Fibroblast of lung (primary cell): ENCODE results near the gene CRTC1. TPM values are rescaled to one million over a fixed set of nuclear protein-coding genes. Genes with fewer than 3 reads are reported as not detected.

Experiments
- DNase-seq, 2 donors: peaks; one replicate each; pipeline versions ENCODE4 v3.0.0 to v3.0.0-alpha.2; 2010; ENCODE audit warnings: low read depth in 2 of 2
- H2AFZ ChIP-seq: 2 replicates; pipeline ENCODE4 v1.5.1; 2012; ENCODE audit warnings: low read length, control low read depth, inconsistent platforms
- H3K27ac ChIP-seq: 2 replicates; pipeline ENCODE4 v1.5.1; 2011; ENCODE audit warnings: low read length, control low read depth; ENCODE audit not compliant: insufficient read depth
- H3K27me3 ChIP-seq: 2 replicates; pipeline ENCODE4 v1.5.1; 2011; ENCODE audit warnings: mild to moderate bottlenecking, low read length; ENCODE audit not compliant: control insufficient read depth, insufficient read depth
- H3K36me3 ChIP-seq: 2 replicates; pipeline ENCODE4 v1.5.1; 2011; ENCODE audit warnings: low read length; ENCODE audit not compliant: control insufficient read depth, insufficient read depth
- H3K4me1 ChIP-seq: 2 replicates; pipeline ENCODE4 v1.5.1; 2011; ENCODE audit warnings: low read length; ENCODE audit not compliant: control insufficient read depth, insufficient read depth; ENCODE audit errors: extremely low read depth
- H3K4me2 ChIP-seq: 2 replicates; pipeline ENCODE4 v1.5.1; 2011; ENCODE audit warnings: low read length, control low read depth; ENCODE audit not compliant: insufficient read depth; ENCODE audit errors: extremely low read depth
- H3K4me3 ChIP-seq, 4 experiments: fragments of 200-600 bp in 1 of 4; sonication (generic) in 1 of 4; replicated peaks in 1 of 4; 2 replicates each; pipeline ENCODE4 v1.5.1; 2011 to 2016; ENCODE audit warnings: low read length in 4 of 4, low read depth in 3 of 4, mild to moderate bottlenecking in 3 of 4, control low read depth in 2 of 4, inconsistent platforms in 1 of 4, mixed read lengths in 1 of 4; ENCODE audit not compliant: insufficient read depth in 1 of 4; ENCODE audit errors: control extremely low read depth in 1 of 4
- H3K79me2 ChIP-seq: 2 replicates; pipeline ENCODE4 v1.5.1; 2012; ENCODE audit warnings: mild to moderate bottlenecking, low read length, inconsistent platforms; ENCODE audit not compliant: control insufficient read depth, insufficient read depth
- H3K9ac ChIP-seq: 2 replicates; pipeline ENCODE4 v1.5.1; 2011; ENCODE audit warnings: mild to moderate bottlenecking, low read length, control low read depth; ENCODE audit not compliant: insufficient read depth
- H3K9me3 ChIP-seq: 2 replicates; pipeline ENCODE4 v1.5.1; 2012; ENCODE audit warnings: low read depth, low read length; ENCODE audit not compliant: control insufficient read depth, insufficient read depth
- H4K20me1 ChIP-seq: 2 replicates; pipeline ENCODE4 v1.5.1; 2011; ENCODE audit warnings: low read length; ENCODE audit not compliant: control insufficient read depth, insufficient read depth; ENCODE audit errors: extremely low read depth
- CTCF ChIP-seq, 2 donors: IDR thresholded peaks in 1 of 2; conservative IDR thresholded peaks in 1 of 2; 1 replicate in 1 of 2; 2 replicates in 1 of 2; pipeline ENCODE4 v1.5.1; 2011 to 2012; ENCODE audit warnings: low read length in 2 of 2, control low read depth in 1 of 2, inconsistent platforms in 1 of 2, low read depth in 1 of 2, mild to moderate bottlenecking in 1 of 2
- EZH2 ChIP-seq: IDR thresholded peaks from 2 replicates; pipeline ENCODE4 v1.5.1; 2012; ENCODE audit warnings: low read length, control low read depth, mild to moderate bottlenecking; ENCODE audit errors: missing control alignments
- polyA plus RNA-seq, 2 donors: library from polyadenylated mRNA; depleted of rRNA in 1 of 2; stranded (reverse) in 1 of 2; unstranded in 1 of 2; fragments of >200 nt; gene quantifications; 2 replicates each; pipeline ENCODE4 v1.2.1, GENCODE V29; 2011 to 2012; ENCODE audit warnings: missing spikeins in 1 of 2
- total RNA-seq: library from RNA; depleted of rRNA; stranded (reverse); fragments of >200 nt; gene quantifications from 2 replicates; pipeline ENCODE4 v1.2.1, GENCODE V29; 2014

CRTC1 gene
- total and polyA plus RNA-seq, 2 donors (not counting 1 experiment from before 2014, with no cell fraction given): 1.2 to 2.0 TPM

- no peak overlapping the region for H3K9ac ChIP-seq
- no peak for TF ChIP-seq EZH2
- TF ChIP-seq CTCF (conservative IDR thresholded peaks at IDR 0.05 in 1 of 2, IDR thresholded peaks at IDR 0.05 in 1 of 2; ENCODE audit: low read depth in 1 of 2, low read length in 2 of 2): no peak
- H3K27ac ChIP-seq: no peak overlapping the region
Observed at GRCh38 chr19:18667531-18668251, 15.8 kb upstream of the CRTC1 start.

GRCh38 chr19:18668252-18668631 is 15.2 kb upstream of the CRTC1 start:
- H3K9ac ChIP-seq: no peak overlapping the region
- TF ChIP-seq EZH2: no peak
- TF ChIP-seq CTCF (conservative IDR thresholded peaks at IDR 0.05 in 1 of 2, IDR thresholded peaks at IDR 0.05 in 1 of 2; ENCODE audit: low read depth in 1 of 2, low read length in 2 of 2): no peak

More at GRCh38 chr19:18667531-18668251, 15.8 kb upstream of the CRTC1 start:
- no peak for DNase-seq
- H3K9me3 ChIP-seq: no peaks in the 10 kb centered on the region
- H2AFZ ChIP-seq: no peak overlapping the region
- no peak overlapping the region for H3K4me3 ChIP-seq
- H3K4me2 ChIP-seq: no peak overlapping the region
- H3K4me1 ChIP-seq: peaks cover 5% of the 10 kb centered on the region
- no peaks in the 10 kb centered on the region for H4K20me1 ChIP-seq
- peaks cover 11% of the 10 kb centered on the region for H3K36me3 ChIP-seq
- no peaks in the 10 kb centered on the region for H3K27me3 ChIP-seq
- H3K79me2 ChIP-seq: no peaks in the 10 kb centered on the region

GRCh38 chr19:18668744-18669523 is 14.5 kb upstream of the CRTC1 start:
- Histone ChIP-seq H3K4me3 (no peak overlapping the region), H3K4me2 (no peak overlapping the region), H3K27me3 (no peaks in the 10 kb centered on the region), H3K9me3 (no peaks in the 10 kb centered on the region), H3K4me1 (peaks cover 5% of the 10 kb centered on the region), H3K27ac (no peak overlapping the region), H4K20me1 (no peaks in the 10 kb centered on the region), H2AFZ (no peak overlapping the region), H3K36me3 (peaks cover 11% of the 10 kb centered on the region), H3K9ac (no peak overlapping the region), H3K79me2 (no peaks in the 10 kb centered on the region)
- no peak for DNase-seq
- TF ChIP-seq CTCF (conservative IDR thresholded peaks at IDR 0.05 in 1 of 2, IDR thresholded peaks at IDR 0.05 in 1 of 2; ENCODE audit: low read depth in 1 of 2, low read length in 2 of 2) (no peak), EZH2 (no peak)

More at GRCh38 chr19:18668252-18668631, 15.2 kb upstream of the CRTC1 start:
- no peaks in the 10 kb centered on the region for H3K79me2 ChIP-seq
- H3K4me2 ChIP-seq: no peak overlapping the region
- no peak overlapping the region for H3K27ac ChIP-seq
- no peaks in the 10 kb centered on the region for H3K9me3 ChIP-seq
- peaks cover 5% of the 10 kb centered on the region for H3K4me1 ChIP-seq
- no peaks in the 10 kb centered on the region for H3K27me3 ChIP-seq
- no peak for DNase-seq
- no peak overlapping the region for H3K4me3 ChIP-seq
- no peak overlapping the region for H2AFZ ChIP-seq
- no peaks in the 10 kb centered on the region for H4K20me1 ChIP-seq
- peaks cover 11% of the 10 kb centered on the region for H3K36me3 ChIP-seq
